Endothelial cell (in vitro differentiated cells): ENCODE measurements around the gene PARG. TPM values are rescaled to one million over a fixed set of nuclear protein-coding genes. Genes with fewer than 3 reads are reported as not detected.
"Not testable (repeated sequence)": the region's sequence is repeated elsewhere in the genome, so short reads cannot be mapped to it uniquely, and the experiment has no call there.

Experiments
- DNase-seq: peaks from one replicate; pipeline ENCODE4 v3.0.0; 2021; ENCODE audit warnings: low spot score
- H3K27ac Mint-ChIP-seq: one replicate; pipeline ENCODE4 v1.8.0; 2021; ENCODE audit warnings: mixed read lengths, inconsistent platforms; ENCODE audit not compliant: unreplicated experiment
- H3K27me3 Mint-ChIP-seq: one replicate; pipeline ENCODE4 v1.8.0; 2021; ENCODE audit warnings: mild to moderate bottlenecking, moderate library complexity, mixed read lengths, inconsistent platforms; ENCODE audit not compliant: unreplicated experiment
- H3K36me3 Mint-ChIP-seq: one replicate; pipeline ENCODE4 v1.8.0; 2021; ENCODE audit warnings: mild to moderate bottlenecking, low read depth, mixed read lengths, inconsistent platforms; ENCODE audit not compliant: unreplicated experiment
- H3K4me1 Mint-ChIP-seq: one replicate; pipeline ENCODE4 v1.8.0; 2021; ENCODE audit warnings: mild to moderate bottlenecking, mixed read lengths, inconsistent platforms; ENCODE audit not compliant: unreplicated experiment
- H3K4me3 Mint-ChIP-seq: one replicate; pipeline ENCODE4 v1.8.0; 2021; ENCODE audit warnings: mild to moderate bottlenecking, mixed read lengths, inconsistent platforms; ENCODE audit not compliant: unreplicated experiment
- H3K9me3 Mint-ChIP-seq: one replicate; pipeline ENCODE4 v1.8.0; 2021; ENCODE audit warnings: mixed read lengths, inconsistent platforms; ENCODE audit not compliant: unreplicated experiment
- CTCF ChIP-seq: fragments of 200-600 bp; sonication (generic); IDR thresholded peaks from one replicate; pipeline ENCODE4 v1.5.0; 2021; ENCODE audit warnings: antibody characterized with exemption; ENCODE audit not compliant: unreplicated experiment
- total RNA-seq: library from RNA; stranded (reverse); fragmentation: NEBNext Ultra II Directional; extraction: Animal tissue kit (Norgen Biotek cat#: 25700); gene quantifications from one replicate; pipeline ENCODE4 v1.2.1, GENCODE V29; 2021; ENCODE audit not compliant: unreplicated experiment

The PARG gene
- total RNA-seq, 1 donor from 2014 or later, result 40.5 TPM

DNA sequence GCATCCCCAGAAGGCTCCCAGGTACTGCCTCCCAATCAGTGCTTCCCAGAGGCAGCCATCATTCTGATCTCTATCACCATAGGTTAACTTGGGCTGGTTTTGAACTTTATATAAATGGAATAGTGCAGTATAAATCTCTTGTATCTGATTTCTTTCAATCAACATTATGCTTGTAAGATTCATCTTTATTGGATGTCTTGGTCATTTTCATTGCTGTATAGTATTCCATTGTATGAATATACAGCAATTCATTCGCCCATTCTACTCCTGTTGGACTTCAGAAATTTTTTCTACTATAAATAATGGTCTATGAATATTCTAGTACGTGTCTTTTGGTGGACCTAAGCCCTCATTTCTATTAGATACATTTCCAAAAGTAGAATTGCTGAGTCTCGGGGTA lies 163.6 kb downstream of the PARG start:
- H3K36me3 Mint-ChIP-seq, result no peaks in the 10 kb centered on the region
- no peak overlapping the region for H3K27ac Mint-ChIP-seq
- TF ChIP-seq CTCF, result no peak
- no peak overlapping the region for H3K4me3 Mint-ChIP-seq
- peaks cover 2% of the 10 kb centered on the region for H3K4me1 Mint-ChIP-seq
- no peak for DNase-seq
- no peaks in the 10 kb centered on the region for H3K9me3 Mint-ChIP-seq
- H3K27me3 Mint-ChIP-seq, result no peaks in the 10 kb centered on the region

GRCh38 chr10:49776851-49777250 lies 165.0 kb downstream of the PARG start:
- no peak for TF ChIP-seq CTCF
- H3K27me3 Mint-ChIP-seq, result no peaks in the 10 kb centered on the region
- H3K27ac Mint-ChIP-seq, result no peak overlapping the region
- H3K36me3 Mint-ChIP-seq, result no peaks in the 10 kb centered on the region
- no peak overlapping the region for H3K4me3 Mint-ChIP-seq
- peaks cover 14% of the 10 kb centered on the region for H3K4me1 Mint-ChIP-seq
- no peak for DNase-seq
- H3K9me3 Mint-ChIP-seq, result no peaks in the 10 kb centered on the region

- TF ChIP-seq CTCF, result no peak
- Mint-ChIP-seq H3K4me3 (no peak overlapping the region), H3K36me3 (no peaks in the 10 kb centered on the region), H3K27ac (no peak overlapping the region), H3K27me3 (no peaks in the 10 kb centered on the region), H3K4me1 (peaks cover 20% of the 10 kb centered on the region), H3K9me3 (no peaks in the 10 kb centered on the region)
- no peak for DNase-seq
Measured at GRCh38 chr10:49775014-49775413, 166.8 kb downstream of the PARG start.

GRCh38 chr10:49772944-49773343 lies 168.9 kb downstream of the PARG start:
- H3K4me1 Mint-ChIP-seq, result peaks cover 20% of the 10 kb centered on the region
- H3K9me3 Mint-ChIP-seq, DNase-seq, H3K27me3 Mint-ChIP-seq, H3K36me3 Mint-ChIP-seq, H3K4me3 Mint-ChIP-seq: not testable (repeated sequence)
- H3K27ac Mint-ChIP-seq, result peak overlapping the region; percentile 50

- not testable (repeated sequence) for H3K4me3 Mint-ChIP-seq, H3K36me3 Mint-ChIP-seq, H3K27me3 Mint-ChIP-seq, H3K27ac Mint-ChIP-seq, H3K9me3 Mint-ChIP-seq, DNase-seq
- peaks cover 20% of the 10 kb centered on the region for H3K4me1 Mint-ChIP-seq
Measured at GRCh38 chr10:49771046-49771445, 170.8 kb downstream of the PARG start.

- Mint-ChIP-seq H3K27ac (no peak overlapping the region), H3K4me1 (peaks cover 20% of the 10 kb centered on the region), H3K27me3 (no peaks in the 10 kb centered on the region), H3K4me3 (no peak overlapping the region), H3K36me3 (no peaks in the 10 kb centered on the region), H3K9me3 (no peaks in the 10 kb centered on the region)
- DNase-seq, result no peak
- no peak for TF ChIP-seq CTCF
Measured at GRCh38 chr10:49769692-49770091, 172.1 kb downstream of the PARG start.
